Mucosa of rectum (tissue), 2 donors: ENCODE measurements around the gene BFAR.
"Not testable (repeated sequence)": the region's sequence is repeated elsewhere in the genome, so short reads cannot be mapped to it uniquely, and the experiment has no call there.

Experiments
- H3K27ac ChIP-seq, 2 donors: one replicate each; pipeline ENCODE4 v1.7.0; 2013; ENCODE audit warnings: inconsistent platforms in 2 of 2, low read depth in 2 of 2, low read length in 2 of 2
- H3K27me3 ChIP-seq, 2 donors: one replicate each; pipeline ENCODE4 v1.7.0; 2013; ENCODE audit warnings: low read length in 2 of 2; ENCODE audit not compliant: control insufficient read depth in 2 of 2, insufficient read depth in 2 of 2
- H3K36me3 ChIP-seq, 2 donors: one replicate each; pipeline ENCODE4 v1.7.0; 2013; ENCODE audit warnings: low read length in 2 of 2; ENCODE audit not compliant: control insufficient read depth in 2 of 2, insufficient read depth in 2 of 2
- H3K4me1 ChIP-seq, 2 donors: one replicate each; pipeline ENCODE4 v1.7.0; 2013; ENCODE audit warnings: low read length in 2 of 2, mild to moderate bottlenecking in 1 of 2; ENCODE audit not compliant: control insufficient read depth in 2 of 2, insufficient read depth in 2 of 2
- H3K4me3 ChIP-seq, 2 donors: one replicate each; pipeline ENCODE4 v1.7.0; 2013; ENCODE audit warnings: low read length in 2 of 2
- H3K9ac ChIP-seq, 2 donors: one replicate each; pipeline ENCODE4 v1.7.0; 2013; ENCODE audit warnings: low read length in 2 of 2, low read depth in 1 of 2, mild to moderate bottlenecking in 1 of 2
- H3K9me3 ChIP-seq, 2 donors: one replicate each; pipeline ENCODE4 v1.7.0; 2013; ENCODE audit warnings: low read length in 2 of 2; ENCODE audit not compliant: control insufficient read depth in 2 of 2
- donor health status: healthy.
- donor health status: Normal muscosa, but diverticular disease.

The BFAR gene

DNA sequence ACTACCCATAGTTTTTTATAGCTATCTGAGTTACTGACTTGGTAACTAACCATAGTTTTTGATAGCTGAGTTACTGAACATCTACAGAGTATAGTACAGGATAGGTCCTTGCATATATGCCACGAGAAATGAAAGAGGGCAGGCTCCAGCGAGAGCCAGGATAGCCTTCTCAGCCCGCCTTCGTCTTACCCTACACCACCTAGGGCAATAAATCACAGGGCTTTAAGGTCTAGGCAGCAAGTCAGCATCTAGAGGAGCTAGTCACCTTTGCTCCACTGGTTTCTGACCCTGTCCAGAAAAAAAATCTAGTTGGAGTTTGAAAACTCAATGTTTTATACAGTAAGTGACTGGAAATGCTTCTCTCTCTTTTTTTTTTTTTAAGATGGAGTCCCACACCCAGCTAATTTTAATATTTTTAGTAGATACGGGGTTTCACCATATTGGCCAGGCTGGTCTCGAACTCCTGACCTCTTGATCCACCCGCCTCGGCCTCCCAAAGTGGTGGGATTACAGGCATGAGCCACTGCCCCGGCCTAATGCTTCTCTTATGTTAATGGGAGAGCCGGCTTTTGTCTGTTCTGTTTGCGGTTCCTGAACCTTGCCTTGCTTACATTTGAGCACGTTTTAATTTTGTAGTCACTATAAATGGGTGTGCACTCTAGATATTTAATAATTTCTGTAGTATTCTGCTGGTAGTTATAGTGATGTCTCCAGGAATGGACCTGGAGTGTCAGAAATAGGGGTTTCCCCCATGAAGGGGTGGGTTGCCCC, 2.8 kb downstream of the BFAR start:
- Histone ChIP-seq H3K4me3 (no peak overlapping the region), H3K27me3 (no peaks in the 10 kb centered on the region), H3K9me3 (no peaks in the 10 kb centered on the region), H3K4me1 (peaks cover 31 to 46% of the 10 kb centered on the region in 2 donors), H3K9ac (peak overlapping the region; percentile 1 to 98), H3K36me3 (peaks cover 5 to 8% of the 10 kb centered on the region in 2 donors), H3K27ac (peak overlapping the region in 1 of 2 donors; percentile 97)

DNA sequence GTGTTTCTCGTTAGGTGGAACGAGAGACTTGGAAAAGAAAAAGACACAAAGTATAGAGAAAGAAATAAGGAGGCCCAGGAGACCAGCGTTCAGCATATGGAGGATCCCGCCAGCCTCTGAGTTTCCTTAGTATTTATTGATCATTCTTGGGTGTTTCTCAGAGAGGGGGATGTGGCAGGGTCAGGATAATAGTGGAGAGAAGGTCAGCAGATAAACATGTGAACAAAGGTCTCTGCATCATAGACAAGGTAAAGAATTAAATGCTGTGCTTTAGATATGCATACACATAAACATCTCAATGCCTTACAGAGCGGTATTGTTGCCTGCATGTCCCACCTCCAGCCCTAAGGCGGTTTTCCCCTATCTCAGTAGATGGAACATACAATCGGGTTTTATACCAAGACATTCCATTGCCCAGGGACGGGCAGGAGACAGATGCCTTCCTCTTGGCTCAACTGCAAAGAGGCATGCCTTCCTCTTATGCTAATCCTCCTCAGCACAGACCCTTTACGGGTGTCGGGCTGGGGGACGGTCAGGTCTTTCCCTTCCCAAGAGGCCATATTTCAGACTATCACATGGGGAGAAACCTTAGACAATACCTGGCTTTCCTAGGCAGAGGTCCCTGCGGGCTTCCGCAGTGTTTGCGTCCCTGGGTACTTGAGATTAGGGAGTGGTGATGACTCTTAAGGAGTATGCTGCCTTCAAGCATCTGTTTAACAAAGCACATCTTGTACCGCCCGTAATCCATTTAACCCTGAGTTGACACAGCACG, 3.6 kb downstream of the BFAR start:
- not testable (repeated sequence) for H3K4me3 ChIP-seq, H3K9me3 ChIP-seq, H3K27me3 ChIP-seq
- H3K27ac ChIP-seq: peak overlapping the region in 1 of 2 donors; percentile 97
- peak overlapping the region in 1 of 2 donors; percentile 43 for H3K9ac ChIP-seq
- H3K4me1 ChIP-seq: peaks cover 37 to 52% of the 10 kb centered on the region in 2 donors
- H3K36me3 ChIP-seq: peaks cover 10 to 11% of the 10 kb centered on the region in 2 donors

DNA sequence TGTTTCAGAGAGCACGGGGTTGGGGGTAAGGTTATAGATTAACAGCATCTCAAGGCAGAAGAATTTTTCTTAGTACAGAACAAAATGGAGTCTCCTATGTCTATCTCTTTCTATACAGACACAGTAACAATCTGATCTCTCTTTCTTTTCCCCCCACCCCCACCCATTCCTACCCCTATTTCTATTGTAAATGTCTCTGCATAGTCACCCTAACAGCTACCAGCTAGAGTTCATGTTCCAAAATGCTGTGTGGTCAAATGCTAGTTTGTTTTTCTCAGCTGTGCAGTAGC, 4.1 kb downstream of the BFAR start:
- H3K27me3 ChIP-seq, H3K4me3 ChIP-seq, H3K9me3 ChIP-seq, H3K9ac ChIP-seq: not testable (repeated sequence)
- peaks cover 35 to 50% of the 10 kb centered on the region in 2 donors for H3K4me1 ChIP-seq
- H3K36me3 ChIP-seq: peaks cover 10 to 11% of the 10 kb centered on the region in 2 donors
- peak overlapping the region in 1 of 2 donors; percentile 70 for H3K27ac ChIP-seq

DNA sequence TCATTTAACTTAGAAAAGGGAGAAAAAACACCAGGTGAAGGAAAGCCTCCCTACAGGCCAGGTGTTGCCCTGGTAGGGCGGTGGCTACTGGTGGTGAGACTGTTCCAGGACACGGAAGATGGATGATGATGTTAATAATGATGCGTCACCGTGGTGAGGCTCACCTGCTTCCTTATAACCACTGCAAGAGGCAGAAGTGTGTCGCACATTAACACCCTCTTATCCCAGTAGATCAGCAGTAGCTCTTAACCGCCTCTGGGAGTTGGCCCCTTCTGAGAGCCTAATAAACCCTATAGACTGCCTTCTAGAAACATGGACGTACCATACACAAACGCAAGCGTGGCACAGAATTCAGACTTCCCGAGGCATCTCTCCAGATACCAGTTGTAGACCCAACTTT, 7.8 kb downstream of the BFAR start:
- H3K4me3 ChIP-seq: no peak overlapping the region
- H3K36me3 ChIP-seq: peaks cover 24 to 25% of the 10 kb centered on the region in 2 donors
- no peaks in the 10 kb centered on the region for H3K9me3 ChIP-seq
- H3K4me1 ChIP-seq: peaks cover 13 to 29% of the 10 kb centered on the region in 2 donors
- H3K9ac ChIP-seq: peak overlapping the region in 1 of 2 donors; percentile 71
- H3K27ac ChIP-seq: peak overlapping the region; percentile 88 to 95
- no peaks in the 10 kb centered on the region for H3K27me3 ChIP-seq

DNA sequence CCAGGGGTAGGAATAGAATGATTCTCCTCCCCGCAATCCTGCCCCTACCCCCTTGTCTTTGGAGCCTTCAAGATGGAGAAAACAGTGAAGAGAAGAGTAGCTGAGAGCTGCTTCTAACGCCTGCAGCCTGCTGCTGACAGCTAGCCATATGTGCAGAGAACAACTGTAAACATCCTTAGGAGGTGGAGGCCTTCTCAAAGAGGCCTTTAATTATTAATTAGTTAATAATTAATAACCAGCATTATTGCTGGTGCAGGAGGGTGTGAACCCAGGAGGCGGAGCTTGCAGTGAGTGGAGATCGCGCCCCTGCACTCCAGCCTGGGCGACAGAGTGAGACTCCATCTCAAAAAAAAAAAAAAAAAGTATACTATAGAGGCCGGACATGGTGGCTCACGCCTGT, 8.5 kb downstream of the BFAR start:
- Histone ChIP-seq H3K27ac (peak overlapping the region; percentile 88 to 95), H3K9ac (peak overlapping the region; percentile 24 to 71), H3K9me3 (no peaks in the 10 kb centered on the region), H3K36me3 (peaks cover 27 to 32% of the 10 kb centered on the region in 2 donors), H3K4me3 (no peak overlapping the region), H3K27me3 (no peaks in the 10 kb centered on the region), H3K4me1 (peaks cover 8 to 29% of the 10 kb centered on the region in 2 donors)

DNA sequence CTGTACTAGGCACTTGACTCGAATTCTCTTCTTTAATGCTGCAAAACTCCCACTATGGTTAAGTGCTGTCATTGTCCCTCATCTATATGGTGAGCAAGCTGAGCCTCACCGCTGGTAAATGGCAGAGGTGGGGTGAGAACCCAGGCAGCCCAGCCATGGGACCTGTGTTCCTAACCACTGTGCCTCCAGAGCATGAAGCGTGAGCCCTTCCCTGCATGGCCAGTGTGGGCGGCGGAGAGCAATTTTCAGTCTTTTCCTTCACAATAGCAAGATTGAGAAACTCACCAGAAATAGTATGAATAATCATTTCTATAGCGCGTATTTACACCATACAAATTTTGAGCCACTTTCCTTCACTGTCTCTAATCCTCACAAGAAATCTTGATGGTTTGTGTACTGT, 9.2 kb downstream of the BFAR start:
- H3K9ac ChIP-seq: peak overlapping the region in 1 of 2 donors; percentile 12
- no peak overlapping the region for H3K4me3 ChIP-seq
- H3K27ac ChIP-seq: peak overlapping the region in 1 of 2 donors; percentile 26
- peaks cover 8 to 26% of the 10 kb centered on the region in 2 donors for H3K4me1 ChIP-seq
- no peaks in the 10 kb centered on the region for H3K27me3 ChIP-seq
- no peaks in the 10 kb centered on the region for H3K9me3 ChIP-seq
- H3K36me3 ChIP-seq: peaks cover 27 to 33% of the 10 kb centered on the region in 2 donors

DNA sequence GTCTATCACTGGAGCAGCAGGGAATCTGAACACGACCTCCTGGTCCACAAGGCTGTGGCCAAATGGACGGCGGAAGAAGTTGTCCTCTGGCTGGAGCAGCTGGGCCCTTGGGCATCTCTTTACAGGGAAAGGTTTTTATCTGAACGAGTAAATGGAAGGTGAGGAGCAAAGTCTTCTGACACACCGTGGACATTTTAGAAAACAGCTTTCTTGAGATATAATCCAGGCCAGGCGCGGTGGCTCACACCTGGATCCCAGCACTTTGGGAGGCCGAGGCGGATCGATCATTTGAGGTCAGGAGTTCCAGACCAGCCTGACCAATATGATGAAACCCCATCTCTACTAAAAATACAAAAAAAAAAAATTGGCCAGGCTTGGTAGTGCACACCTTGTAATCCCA, 17.1 kb downstream of the BFAR start:
- no peaks in the 10 kb centered on the region for H3K4me1 ChIP-seq
- no peak overlapping the region for H3K9ac ChIP-seq
- no peak overlapping the region for H3K4me3 ChIP-seq
- peaks cover 46 to 64% of the 10 kb centered on the region in 2 donors for H3K36me3 ChIP-seq
- H3K27ac ChIP-seq: no peak overlapping the region
- no peaks in the 10 kb centered on the region for H3K9me3 ChIP-seq
- no peaks in the 10 kb centered on the region for H3K27me3 ChIP-seq

DNA sequence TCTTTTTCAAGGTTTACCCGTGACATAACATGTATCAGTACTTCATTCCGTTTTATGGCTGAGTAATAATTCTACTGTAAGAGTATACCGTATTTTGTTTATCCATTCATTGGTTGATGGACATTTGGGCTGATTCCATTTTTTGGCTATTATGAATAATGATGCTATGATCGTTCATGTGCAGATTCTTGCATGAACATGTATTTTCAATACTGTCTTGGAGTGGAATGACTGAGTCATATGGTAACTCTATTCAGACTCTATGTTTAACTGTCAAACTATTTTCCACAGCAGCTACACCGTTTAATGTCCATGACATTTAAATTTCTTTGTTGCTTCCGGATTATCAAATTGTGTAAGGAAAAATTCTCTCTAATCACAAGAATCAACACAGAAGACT, 17.9 kb downstream of the BFAR start:
- H3K27ac ChIP-seq: no peak overlapping the region
- H3K36me3 ChIP-seq: peaks cover 40 to 61% of the 10 kb centered on the region in 2 donors
- no peaks in the 10 kb centered on the region for H3K9me3 ChIP-seq

DNA sequence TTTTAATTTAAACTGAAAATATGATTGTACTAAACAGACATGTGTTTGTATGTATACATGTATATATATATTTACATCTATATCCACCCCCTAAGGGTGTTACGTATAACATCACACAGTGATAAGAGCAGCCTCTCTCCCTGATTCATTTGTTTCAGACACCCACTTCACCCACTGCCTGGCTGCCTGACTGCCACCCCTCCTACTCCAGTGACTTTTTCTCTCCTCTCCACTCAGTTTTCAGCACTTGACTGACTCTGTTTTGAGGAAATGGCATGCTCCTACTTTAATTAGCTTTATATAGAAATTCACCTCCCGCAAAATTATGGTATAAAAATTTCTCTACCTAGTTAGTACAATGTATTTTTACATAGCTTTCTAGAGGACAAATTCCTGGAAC, 20.0 kb downstream of the BFAR start:
- Histone ChIP-seq H3K4me3 (no peak overlapping the region), H3K9me3 (no peaks in the 10 kb centered on the region), H3K27me3 (no peaks in the 10 kb centered on the region), H3K36me3 (peaks cover 33 to 58% of the 10 kb centered on the region in 2 donors), H3K4me1 (peaks cover 11 to 20% of the 10 kb centered on the region in 2 donors), H3K9ac (no peak overlapping the region), H3K27ac (no peak overlapping the region)

More for the DNA sequence above, 17.9 kb downstream of the BFAR start:
- Histone ChIP-seq H3K4me3 (no peak overlapping the region), H3K4me1 (peaks cover 0 to 3% of the 10 kb centered on the region in 2 donors), H3K9ac (no peak overlapping the region), H3K27me3 (no peaks in the 10 kb centered on the region)

DNA sequence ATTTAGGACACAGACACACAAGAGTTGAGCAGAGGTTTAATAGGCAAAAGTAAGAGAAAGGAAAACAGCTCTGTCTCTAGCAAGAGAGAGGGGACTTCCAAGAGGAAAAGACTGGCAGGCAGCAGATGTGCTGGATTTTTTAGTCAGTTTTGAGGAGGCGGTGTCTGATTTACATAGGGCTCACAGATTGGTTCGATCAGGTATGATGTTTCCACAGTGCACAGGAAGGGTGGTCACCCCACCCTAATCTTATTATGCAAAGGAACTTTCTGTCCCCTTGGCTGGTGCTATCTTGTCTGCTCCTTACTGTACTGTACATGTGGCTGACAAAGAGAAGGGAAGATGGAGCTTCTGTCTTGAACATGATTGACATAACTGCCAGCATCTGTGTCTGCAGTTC, 25.3 kb downstream of the BFAR start:
- Histone ChIP-seq H3K9me3 (no peaks in the 10 kb centered on the region), H3K4me1 (peaks cover 11 to 25% of the 10 kb centered on the region in 2 donors), H3K27me3 (no peaks in the 10 kb centered on the region), H3K36me3 (peaks cover 22 to 38% of the 10 kb centered on the region in 2 donors), H3K4me3 (no peak overlapping the region), H3K9ac (peak overlapping the region in 1 of 2 donors; percentile 40), H3K27ac (peak overlapping the region; percentile 72 to 87)
